HCT116 (cell line): ENCODE measurements around the gene WNT7B. TPM values are rescaled to one million over a fixed set of nuclear protein-coding genes. Genes with fewer than 3 reads are reported as not detected.
A peak's percentile ranks its signal among the peaks of the same experiment; 100 is the strongest.

ENCODE experiments used
- ATAC-seq: fragments of 200-7000 bp; cut with Tn5 transposase; 2 replicates; pipeline ENCODE4 v1.9.1; 2020; ENCODE audit warnings: mild to moderate bottlenecking, moderate library complexity
- BruUV-seq: library from RNA; stranded (reverse); fragments of 400-500 nt; replicated peaks from 2 replicates; lab custom pipeline; 2021; lab: Mats Ljungman, UMichigan
- CTCF ChIA-PET: fragments of 300-600 bp; sonication (Branson Sonifier 250); formaldehyde crosslinking; loops from one replicate; lab custom pipeline; 2021; ENCODE audit warnings: antibody characterized with exemption; lab: Charles Lee
- POLR2A ChIA-PET: fragments of 300-600, 350-600 bp; sonication (Branson Sonifier 250); formaldehyde crosslinking; loops from one replicate; lab custom pipeline; 2021; ENCODE audit warnings: antibody characterized with exemption; lab: Charles Lee
- RAD21 ChIA-PET, 2 experiments: fragments of 300-600 bp; sonication (Branson Sonifier 250); formaldehyde crosslinking; loops; one replicate each; lab custom pipeline; 2023; ENCODE audit warnings: low total read pairs in 2 of 2; ENCODE audit not compliant: uncharacterized antibody in 2 of 2, unreplicated experiment in 2 of 2, low non-redundant PET in 1 of 2; lab: Charles Lee
- DNase-seq: peaks from one replicate; pipeline ENCODE4 v3.0.0-alpha.2; 2010; ENCODE audit warnings: low read depth, low spot score
- H2AFZ ChIP-seq: fragments of 200-600 bp; shearing (Covaris generic), sonication (generic); 2 replicates; pipeline ENCODE4 v1.6.1; 2017; ENCODE audit warnings: low read depth, mixed run types, mixed read lengths, antibody characterized with exemption, low read length; ENCODE audit not compliant: poor library complexity, severe bottlenecking
- H3K27ac ChIP-seq: 2 replicates; pipeline ENCODE4 v1.5.1; 2012; ENCODE audit warnings: low read depth, low read length
- H3K27me3 ChIP-seq: fragments of 200-600 bp; sonication (generic); 2 replicates; pipeline ENCODE4 v1.6.1; 2016; ENCODE audit warnings: mixed run types, low read length, mixed read lengths; ENCODE audit not compliant: insufficient read depth
- H3K36me3 ChIP-seq, 2 experiments: fragments of 200-500 bp in 1 of 2; fragments of 200-600 bp in 1 of 2; sonication (Bioruptor generic) in 1 of 2; sonication (generic) in 1 of 2; 2 replicates each; pipeline versions ENCODE4 v1.5.1 to v1.6.1; 2014 to 2016; ENCODE audit warnings: low read length in 2 of 2, inconsistent platforms in 1 of 2, mixed read lengths in 1 of 2, mixed run types in 1 of 2; ENCODE audit not compliant: insufficient read depth in 2 of 2, control insufficient read depth in 1 of 2
- H3K4me1 ChIP-seq, 2 experiments: fragments of 200-600 bp in 1 of 2; sonication (generic) in 1 of 2; 2 replicates each; pipeline versions ENCODE4 v1.5.1 to v1.6.1; 2012 to 2017; ENCODE audit warnings: low read length in 2 of 2, inconsistent platforms in 1 of 2, mild to moderate bottlenecking in 1 of 2, mixed read lengths in 1 of 2, mixed run types in 1 of 2, moderate library complexity in 1 of 2; ENCODE audit not compliant: insufficient read depth in 2 of 2, control insufficient read depth in 1 of 2
- H3K4me2 ChIP-seq: fragments of 200-600 bp; sonication (generic); 2 replicates; pipeline ENCODE4 v1.6.1; 2017; ENCODE audit warnings: mixed run types, low read length, mixed read lengths
- H3K4me3 ChIP-seq, 2 experiments: fragments of 200-600 bp in 1 of 2; sonication (generic) in 1 of 2; replicated peaks in 1 of 2; 2 replicates each; pipeline ENCODE4 v1.5.1; 2011 to 2016; ENCODE audit warnings: low read length in 2 of 2, control low read depth in 1 of 2, low read depth in 1 of 2, mild to moderate bottlenecking in 1 of 2, mixed read lengths in 1 of 2, mixed run types in 1 of 2
- H3K79me2 ChIP-seq: fragments of 200-600 bp; sonication (generic); 2 replicates; pipeline ENCODE4 v1.6.1; 2017; ENCODE audit warnings: mild to moderate bottlenecking, mixed run types, low read length, moderate library complexity, mixed read lengths; ENCODE audit not compliant: insufficient read depth
- H3K9ac ChIP-seq: fragments of 200-600 bp; sonication (generic); 2 replicates; pipeline ENCODE4 v1.6.1; 2016; ENCODE audit warnings: low read length, mixed read lengths
- H3K9me2 ChIP-seq: fragments of 200-600 bp; sonication (generic), shearing (Covaris generic); 2 replicates; pipeline ENCODE4 v1.6.1; 2017; ENCODE audit warnings: mixed run types, mild to moderate bottlenecking, moderate library complexity; ENCODE audit not compliant: insufficient read depth
- H3K9me3 ChIP-seq, 2 experiments: fragments of 200-500 bp in 1 of 2; fragments of 200-600 bp in 1 of 2; sonication (Bioruptor generic) in 1 of 2; sonication (generic) in 1 of 2; 2 replicates each; pipeline ENCODE4 v1.6.1; 2014 to 2017; ENCODE audit warnings: low read length in 2 of 2, mixed read lengths in 2 of 2, inconsistent platforms in 1 of 2, low read depth in 1 of 2, mild to moderate bottlenecking in 1 of 2, mixed run types in 1 of 2, moderate library complexity in 1 of 2; ENCODE audit not compliant: control insufficient read depth in 1 of 2, insufficient read depth in 1 of 2
- H4K20me1 ChIP-seq: fragments of 200-600 bp; sonication (generic), shearing (Covaris generic); 2 replicates; pipeline ENCODE4 v1.6.1; 2017; ENCODE audit warnings: mixed run types, mild to moderate bottlenecking, moderate library complexity; ENCODE audit not compliant: insufficient read depth
- CBX3 ChIP-seq: IDR thresholded peaks from 2 replicates; pipeline ENCODE4 v1.6.1; 2012; ENCODE audit warnings: low read depth
- EGR1 ChIP-seq: IDR thresholded peaks from 2 replicates; pipeline ENCODE4 v1.6.1; 2012; ENCODE audit warnings: low read depth
- ELF1 ChIP-seq: IDR thresholded peaks from 2 replicates; pipeline ENCODE4 v1.6.1; 2012; ENCODE audit warnings: low read depth, borderline replicate concordance
- EZH2 ChIP-seq: fragments of 200-600 bp; sonication (generic); IDR thresholded peaks from 2 replicates; pipeline ENCODE4 v1.6.1; 2017; ENCODE audit warnings: antibody characterized with exemption, mixed run types
- EZH2phosphoT487 ChIP-seq: fragments of 200-600 bp; IDR thresholded peaks from 2 replicates; pipeline ENCODE4 v1.6.1; 2018; ENCODE audit warnings: antibody characterized with exemption, borderline replicate concordance
- FOSL1 ChIP-seq: IDR thresholded peaks from 2 replicates; pipeline ENCODE4 v1.6.1; 2012; ENCODE audit warnings: low read depth
- POLR2A ChIP-seq: IDR thresholded peaks from 2 replicates; pipeline ENCODE4 v1.7.0; 2011; ENCODE audit warnings: borderline replicate concordance; ENCODE audit not compliant: insufficient read depth, insufficient read length; ENCODE audit errors: extremely low read depth
- POLR2AphosphoS5 ChIP-seq: IDR thresholded peaks from 2 replicates; pipeline ENCODE4 v1.6.1; 2011; ENCODE audit warnings: mild to moderate bottlenecking, low read depth, low read length, moderate library complexity
- RAD21 ChIP-seq: IDR thresholded peaks from 2 replicates; pipeline ENCODE4 v1.6.1; 2012; ENCODE audit warnings: low read depth, mild to moderate bottlenecking
- SIN3A ChIP-seq: IDR thresholded peaks from 2 replicates; pipeline ENCODE4 v1.6.1; 2012; ENCODE audit warnings: low read depth
- SP1 ChIP-seq: IDR thresholded peaks from 2 replicates; pipeline ENCODE4 v1.6.1; 2012; ENCODE audit warnings: low read depth
- SRF ChIP-seq: IDR thresholded peaks from 2 replicates; pipeline ENCODE4 v1.6.1; 2012; ENCODE audit warnings: low read depth
- YY1 ChIP-seq: IDR thresholded peaks from 2 replicates; pipeline ENCODE4 v1.6.1; 2011; ENCODE audit warnings: low read length, low read depth, moderate library complexity, mild to moderate bottlenecking; ENCODE audit not compliant: insufficient replicate concordance; ENCODE audit errors: extremely low read depth
- ZFX ChIP-seq: fragments of 450-650 bp; IDR thresholded peaks from 2 replicates; pipeline ENCODE4 v1.6.1; 2017
- ZNF274 ChIP-seq: fragments of 200-500 bp; sonication (Bioruptor generic); IDR thresholded peaks from 2 replicates; pipeline ENCODE4 v1.6.1; 2014; ENCODE audit warnings: mild to moderate bottlenecking, low read depth, low read length, inconsistent platforms
- intact Hi-C: fragments of 100-400 bp; cut with micrococcal nuclease; formaldehyde crosslinking; loops from 2 replicates; pipeline ENCODE4 v1.10.0; 2022
- total RNA-seq: library from RNA; stranded (reverse); gene quantifications from one replicate; pipeline ENCODE4 v1.2.1, GENCODE V29; 2021; ENCODE audit not compliant: unreplicated experiment
- TF ChIP-seq, protein P1 (sequence below): IDR thresholded peaks from 2 replicates; pipeline ENCODE4 v1.6.1; 2012; ENCODE audit warnings: low read depth
- TF ChIP-seq, protein P2 (sequence below): IDR thresholded peaks from 2 replicates; pipeline ENCODE4 v1.6.1; 2012
- TF ChIP-seq, protein P3 (sequence below), 3 experiments: fragments of 200-600 bp in 1 of 3; sonication (generic) in 1 of 3; IDR thresholded peaks in 2 of 3; conservative IDR thresholded peaks in 1 of 3; 2 replicates each; pipeline ENCODE4 v1.5.1; 2012 to 2017; ENCODE audit warnings: low read depth in 2 of 3, low read length in 2 of 3, antibody characterized with exemption in 1 of 3, borderline replicate concordance in 1 of 3, control low read depth in 1 of 3, mild to moderate bottlenecking in 1 of 3, mixed read lengths in 1 of 3, mixed run types in 1 of 3, moderate library complexity in 1 of 3; ENCODE audit not compliant: insufficient read depth in 1 of 3

Gene WNT7B
- total RNA-seq, 1 experiment from 2014 or later = 10.5 TPM

DNA sequence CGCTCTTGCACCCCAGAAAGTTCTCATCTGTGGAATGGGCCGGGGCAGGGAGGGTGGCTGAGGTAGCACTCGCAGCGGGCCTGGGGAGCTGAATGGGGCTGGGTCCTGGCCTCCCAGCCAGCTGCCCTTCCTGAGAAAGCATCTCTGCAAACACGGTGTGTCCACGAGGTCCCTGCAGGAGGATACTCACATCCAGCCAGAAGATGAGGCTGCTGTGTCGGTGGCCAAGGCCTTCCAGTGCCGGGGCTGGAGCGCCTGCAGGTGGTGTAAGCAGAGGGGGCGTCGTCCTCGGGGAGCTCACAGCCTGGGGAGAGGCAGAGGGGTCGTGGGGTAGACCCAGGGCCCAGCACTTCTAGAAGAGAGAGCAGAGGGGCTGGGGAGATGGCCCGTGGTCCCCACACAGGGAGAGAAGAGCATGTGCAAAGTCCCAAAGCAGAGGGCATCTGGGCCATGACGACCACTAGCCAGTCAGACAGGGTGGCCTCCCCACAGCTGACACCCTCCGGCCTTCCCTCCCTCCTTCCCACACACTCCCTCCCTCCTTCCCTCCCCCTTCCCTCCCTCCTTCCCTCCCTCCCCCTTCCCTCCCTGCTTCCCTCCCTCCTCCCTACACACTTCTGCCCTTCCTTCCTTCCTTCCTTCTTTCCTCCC is 97.9 kb downstream of the WNT7B start:
- Histone ChIP-seq H2AFZ (no peak overlapping the region), H3K9me3 (no peaks in the 10 kb centered on the region), H3K27ac (no peak overlapping the region), H3K4me1 (peaks cover 4 to 14% of the 10 kb centered on the region in 2 experiments), H3K4me3 (no peak overlapping the region), H3K4me2 (no peak overlapping the region), H3K79me2 (no peaks in the 10 kb centered on the region), H4K20me1 (no peaks in the 10 kb centered on the region), H3K9me2 (no peaks in the 10 kb centered on the region), H3K36me3 (no peaks in the 10 kb centered on the region), H3K27me3 (no peaks in the 10 kb centered on the region), H3K9ac (no peak overlapping the region)
- DNase-seq (no peak), ATAC-seq (0 out of 2 replicates have a peak, but pooled peaks have one; percentile 15)
- intact Hi-C loops = no loop called here
- POLR2A ChIA-PET = no interaction called here
- TF ChIP-seq ZFX (no peak), ELF1 (no peak), SIN3A (no peak), POLR2AphosphoS5 (no peak), FOSL1 (no peak), EZH2 (no peak), SP1 (no peak), POLR2A (no peak), ZNF274 (no peak), CBX3 (no peak), RAD21 (no peak), EGR1 (no peak), EZH2phosphoT487 (no peak), YY1 (no peak), SRF (no peak)
- TF ChIP-seq, protein P1, sequence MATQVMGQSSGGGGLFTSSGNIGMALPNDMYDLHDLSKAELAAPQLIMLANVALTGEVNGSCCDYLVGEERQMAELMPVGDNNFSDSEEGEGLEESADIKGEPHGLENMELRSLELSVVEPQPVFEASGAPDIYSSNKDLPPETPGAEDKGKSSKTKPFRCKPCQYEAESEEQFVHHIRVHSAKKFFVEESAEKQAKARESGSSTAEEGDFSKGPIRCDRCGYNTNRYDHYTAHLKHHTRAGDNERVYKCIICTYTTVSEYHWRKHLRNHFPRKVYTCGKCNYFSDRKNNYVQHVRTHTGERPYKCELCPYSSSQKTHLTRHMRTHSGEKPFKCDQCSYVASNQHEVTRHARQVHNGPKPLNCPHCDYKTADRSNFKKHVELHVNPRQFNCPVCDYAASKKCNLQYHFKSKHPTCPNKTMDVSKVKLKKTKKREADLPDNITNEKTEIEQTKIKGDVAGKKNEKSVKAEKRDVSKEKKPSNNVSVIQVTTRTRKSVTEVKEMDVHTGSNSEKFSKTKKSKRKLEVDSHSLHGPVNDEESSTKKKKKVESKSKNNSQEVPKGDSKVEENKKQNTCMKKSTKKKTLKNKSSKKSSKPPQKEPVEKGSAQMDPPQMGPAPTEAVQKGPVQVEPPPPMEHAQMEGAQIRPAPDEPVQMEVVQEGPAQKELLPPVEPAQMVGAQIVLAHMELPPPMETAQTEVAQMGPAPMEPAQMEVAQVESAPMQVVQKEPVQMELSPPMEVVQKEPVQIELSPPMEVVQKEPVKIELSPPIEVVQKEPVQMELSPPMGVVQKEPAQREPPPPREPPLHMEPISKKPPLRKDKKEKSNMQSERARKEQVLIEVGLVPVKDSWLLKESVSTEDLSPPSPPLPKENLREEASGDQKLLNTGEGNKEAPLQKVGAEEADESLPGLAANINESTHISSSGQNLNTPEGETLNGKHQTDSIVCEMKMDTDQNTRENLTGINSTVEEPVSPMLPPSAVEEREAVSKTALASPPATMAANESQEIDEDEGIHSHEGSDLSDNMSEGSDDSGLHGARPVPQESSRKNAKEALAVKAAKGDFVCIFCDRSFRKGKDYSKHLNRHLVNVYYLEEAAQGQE = no peak
- TF ChIP-seq, protein P2, sequence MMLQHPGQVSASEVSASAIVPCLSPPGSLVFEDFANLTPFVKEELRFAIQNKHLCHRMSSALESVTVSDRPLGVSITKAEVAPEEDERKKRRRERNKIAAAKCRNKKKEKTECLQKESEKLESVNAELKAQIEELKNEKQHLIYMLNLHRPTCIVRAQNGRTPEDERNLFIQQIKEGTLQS = no peak
- TF ChIP-seq, protein P3, sequence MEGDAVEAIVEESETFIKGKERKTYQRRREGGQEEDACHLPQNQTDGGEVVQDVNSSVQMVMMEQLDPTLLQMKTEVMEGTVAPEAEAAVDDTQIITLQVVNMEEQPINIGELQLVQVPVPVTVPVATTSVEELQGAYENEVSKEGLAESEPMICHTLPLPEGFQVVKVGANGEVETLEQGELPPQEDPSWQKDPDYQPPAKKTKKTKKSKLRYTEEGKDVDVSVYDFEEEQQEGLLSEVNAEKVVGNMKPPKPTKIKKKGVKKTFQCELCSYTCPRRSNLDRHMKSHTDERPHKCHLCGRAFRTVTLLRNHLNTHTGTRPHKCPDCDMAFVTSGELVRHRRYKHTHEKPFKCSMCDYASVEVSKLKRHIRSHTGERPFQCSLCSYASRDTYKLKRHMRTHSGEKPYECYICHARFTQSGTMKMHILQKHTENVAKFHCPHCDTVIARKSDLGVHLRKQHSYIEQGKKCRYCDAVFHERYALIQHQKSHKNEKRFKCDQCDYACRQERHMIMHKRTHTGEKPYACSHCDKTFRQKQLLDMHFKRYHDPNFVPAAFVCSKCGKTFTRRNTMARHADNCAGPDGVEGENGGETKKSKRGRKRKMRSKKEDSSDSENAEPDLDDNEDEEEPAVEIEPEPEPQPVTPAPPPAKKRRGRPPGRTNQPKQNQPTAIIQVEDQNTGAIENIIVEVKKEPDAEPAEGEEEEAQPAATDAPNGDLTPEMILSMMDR (IDR thresholded peaks at IDR 0.05 in 2 of 3, conservative IDR thresholded peaks at IDR 0.05 in 1 of 3; ENCODE audit: borderline replicate concordance in 1 of 3, insufficient read depth in 1 of 3, low read depth in 2 of 3, low read length in 2 of 3) = no peak
- CTCF ChIA-PET = no interaction called here
- RAD21 ChIA-PET = no interaction called here
- BruUV-seq = no TSS peak
